OCI-LY7 (cell line): Measurements from ENCODE around the gene TRANK1.

Experiments
- EZH2phosphoT487 ChIP-seq: fragments of 200-600 bp; sonication (generic); IDR thresholded peaks from 2 replicates; pipeline ENCODE4 v1.6.1; 2018; ENCODE audit warnings: low read depth, borderline replicate concordance, mild to moderate bottlenecking, mixed run types, antibody characterized with exemption, low read length, moderate library complexity, mixed read lengths
- TF ChIP-seq, protein P1 (sequence below): fragments of 200-600 bp; sonication (generic); conservative IDR thresholded peaks from 2 replicates; pipeline ENCODE4 v1.5.1; 2014; ENCODE audit warnings: mild to moderate bottlenecking, antibody characterized with exemption, low read length, moderate library complexity, mixed read lengths

DNA sequence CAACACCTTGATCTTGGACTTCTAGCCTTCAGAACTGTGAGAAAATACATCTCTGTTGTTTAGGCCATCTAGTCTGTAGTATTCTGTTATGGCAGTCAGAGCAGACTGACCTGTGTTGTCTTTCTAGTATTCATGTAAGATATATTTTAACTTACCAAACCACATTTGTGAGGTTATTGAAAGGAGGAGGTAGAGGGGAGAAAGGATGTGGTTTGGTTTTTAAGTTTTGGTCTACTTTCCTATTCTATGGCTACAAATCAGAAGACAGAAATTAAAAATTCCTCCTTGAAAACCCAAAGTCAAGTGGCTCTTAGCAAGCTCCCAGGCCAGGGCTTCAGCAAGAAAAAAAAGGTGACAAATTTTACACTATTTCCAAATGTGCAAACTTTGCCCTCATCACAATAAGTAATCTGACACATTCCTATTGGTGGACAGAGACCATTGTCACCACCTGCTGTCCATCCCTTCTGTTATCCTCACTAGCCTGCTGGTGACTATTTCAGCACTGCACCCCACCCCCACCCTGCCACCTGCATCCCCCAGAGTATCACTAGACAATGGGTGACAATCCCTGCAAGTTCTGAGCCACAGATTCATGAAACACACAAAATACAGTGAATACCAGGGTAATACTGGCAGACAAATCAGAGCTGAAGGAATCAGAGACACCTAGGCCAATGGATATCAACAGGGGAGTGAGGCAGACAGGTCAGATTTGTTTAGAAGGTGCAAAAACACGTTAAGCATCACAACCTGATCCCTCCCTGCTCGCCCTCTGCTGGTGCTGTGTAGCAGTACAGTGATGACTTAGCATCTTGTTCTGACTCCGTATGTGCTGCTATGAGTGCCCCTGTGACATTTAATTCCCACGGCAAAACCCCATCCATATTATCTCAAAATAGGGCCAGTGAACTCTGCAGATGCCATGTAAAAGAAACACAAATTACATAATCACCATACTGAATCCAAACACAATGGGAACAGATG is 101.5 kb downstream of the TRANK1 start:
- TF ChIP-seq, protein P1, sequence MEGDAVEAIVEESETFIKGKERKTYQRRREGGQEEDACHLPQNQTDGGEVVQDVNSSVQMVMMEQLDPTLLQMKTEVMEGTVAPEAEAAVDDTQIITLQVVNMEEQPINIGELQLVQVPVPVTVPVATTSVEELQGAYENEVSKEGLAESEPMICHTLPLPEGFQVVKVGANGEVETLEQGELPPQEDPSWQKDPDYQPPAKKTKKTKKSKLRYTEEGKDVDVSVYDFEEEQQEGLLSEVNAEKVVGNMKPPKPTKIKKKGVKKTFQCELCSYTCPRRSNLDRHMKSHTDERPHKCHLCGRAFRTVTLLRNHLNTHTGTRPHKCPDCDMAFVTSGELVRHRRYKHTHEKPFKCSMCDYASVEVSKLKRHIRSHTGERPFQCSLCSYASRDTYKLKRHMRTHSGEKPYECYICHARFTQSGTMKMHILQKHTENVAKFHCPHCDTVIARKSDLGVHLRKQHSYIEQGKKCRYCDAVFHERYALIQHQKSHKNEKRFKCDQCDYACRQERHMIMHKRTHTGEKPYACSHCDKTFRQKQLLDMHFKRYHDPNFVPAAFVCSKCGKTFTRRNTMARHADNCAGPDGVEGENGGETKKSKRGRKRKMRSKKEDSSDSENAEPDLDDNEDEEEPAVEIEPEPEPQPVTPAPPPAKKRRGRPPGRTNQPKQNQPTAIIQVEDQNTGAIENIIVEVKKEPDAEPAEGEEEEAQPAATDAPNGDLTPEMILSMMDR: peak; percentile 69
- no peak for TF ChIP-seq EZH2phosphoT487
